GM19025 (cell line): ENCODE results near the gene FBP1.
"Not testable (repeated sequence)": the region's sequence is repeated elsewhere in the genome, so short reads cannot be mapped to it uniquely, and the experiment has no call there.

Experiments
- ATAC-seq: cut with Tn5 transposase; IDR thresholded peaks from one replicate; pipeline ENCODE4 v1.9.1; 2021; ENCODE audit warnings: mild to moderate bottlenecking, low read depth, moderate library complexity; ENCODE audit not compliant: unreplicated experiment

FBP1 gene

GRCh38 chr9:94586316-94586715 lies 53.0 kb downstream of the FBP1 start:
- ATAC-seq: no peak

GRCh38 chr9:94584555-94584954 lies 54.8 kb downstream of the FBP1 start:
- ATAC-seq: no peak

GRCh38 chr9:94581728-94582127 lies 57.6 kb downstream of the FBP1 start:
- ATAC-seq: no peak

- no peak for ATAC-seq
These were observed 61.7 kb downstream of the FBP1 start for GRCh38 chr9:94577571-94577970.

GRCh38 chr9:94577036-94577435 lies 62.3 kb downstream of the FBP1 start:
- ATAC-seq: no peak

- ATAC-seq: no peak
These were observed 63.2 kb downstream of the FBP1 start for GRCh38 chr9:94576131-94576530.

- no peak for ATAC-seq
These were observed 70.2 kb downstream of the FBP1 start for GRCh38 chr9:94568972-94569712.

GRCh38 chr9:94568250-94568889 lies 70.9 kb downstream of the FBP1 start:
- ATAC-seq: no peak

GRCh38 chr9:94567271-94567670 lies 72.0 kb downstream of the FBP1 start:
- no peak for ATAC-seq

GRCh38 chr9:94566550-94566949 lies 72.8 kb downstream of the FBP1 start:
- ATAC-seq: no peak

- ATAC-seq: not testable (repeated sequence)
These were observed 75.0 kb downstream of the FBP1 start for GRCh38 chr9:94564279-94564678.

GRCh38 chr9:94563548-94563947 lies 75.8 kb downstream of the FBP1 start:
- ATAC-seq: no peak

- ATAC-seq: no peak
These were observed 79.1 kb downstream of the FBP1 start for GRCh38 chr9:94560237-94560636.

GRCh38 chr9:94557376-94557775 lies 81.9 kb downstream of the FBP1 start:
- ATAC-seq: no peak

- no peak for ATAC-seq
These were observed 84.6 kb downstream of the FBP1 start, which contains the start of gene PCAT7 for GRCh38 chr9:94554439-94555331. Gene PCAT7 (plus strand): TSS chr9:94555083.

GRCh38 chr9:94554078-94554438 lies 85.3 kb downstream of the FBP1 start:
- ATAC-seq: no peak
